ENCODE measurements around the gene ZNF511. TPM values are rescaled to one million over a fixed set of nuclear protein-coding genes. Genes with fewer than 3 reads are reported as not detected.

Gene ZNF511
- total RNA-seq, 1 donor from 2014 or later: 40.5 TPM

GRCh38 chr10:133344236-133344635, 35.5 kb downstream of the ZNF511 start:
- Histone ChIP-seq H3K9me3 (replicated peaks) (no peaks in the 10 kb centered on the region), H3K4me1 (no peaks in the 10 kb centered on the region), H3K36me3 (no peaks in the 10 kb centered on the region), H3K27ac (replicated peaks) (no peak overlapping the region), H3K4me3 (no peak overlapping the region), H3K27me3 (ENCODE audit: low read depth) (peaks cover 97% of the 10 kb centered on the region)
- intact Hi-C loops (cut with micrococcal nuclease): no loop called here
- no peak for DNase-seq
- no peak for TF ChIP-seq CTCF (IDR thresholded peaks at IDR 0.05; ENCODE audit: borderline replicate concordance)

GRCh38 chr10:133346413-133346812, 37.7 kb downstream of the ZNF511 start:
- Histone ChIP-seq H3K36me3 (no peaks in the 10 kb centered on the region), H3K4me3 (no peak overlapping the region), H3K27me3 (ENCODE audit: low read depth) (peaks cover 85% of the 10 kb centered on the region), H3K27ac (replicated peaks) (no peak overlapping the region), H3K9me3 (replicated peaks) (no peaks in the 10 kb centered on the region), H3K4me1 (no peaks in the 10 kb centered on the region)
- intact Hi-C loops (cut with micrococcal nuclease): no loop called here
- TF ChIP-seq CTCF (IDR thresholded peaks at IDR 0.05; ENCODE audit: borderline replicate concordance): no peak
- no peak for DNase-seq

GRCh38 chr10:133347710-133348517, 39.2 kb downstream of the ZNF511 start:
- Histone ChIP-seq H3K4me1 (no peaks in the 10 kb centered on the region), H3K9me3 (replicated peaks) (no peaks in the 10 kb centered on the region), H3K4me3 (no peak overlapping the region), H3K27ac (replicated peaks) (no peak overlapping the region), H3K36me3 (no peaks in the 10 kb centered on the region), H3K27me3 (ENCODE audit: low read depth) (peaks cover 70% of the 10 kb centered on the region)
- no peak for TF ChIP-seq CTCF (IDR thresholded peaks at IDR 0.05; ENCODE audit: borderline replicate concordance)
- no peak for DNase-seq
- intact Hi-C loops (cut with micrococcal nuclease): no loop called here

- H3K27me3 ChIP-seq (ENCODE audit: low read depth): peaks cover 60% of the 10 kb centered on the region
- TF ChIP-seq CTCF (IDR thresholded peaks at IDR 0.05; ENCODE audit: borderline replicate concordance): no peak
- no peak overlapping the region for H3K27ac ChIP-seq (replicated peaks)
- no peaks in the 10 kb centered on the region for H3K4me1 ChIP-seq
- DNase-seq: no peak
- no peaks in the 10 kb centered on the region for H3K36me3 ChIP-seq
- intact Hi-C loops (cut with micrococcal nuclease): no loop called here
- no peaks in the 10 kb centered on the region for H3K9me3 ChIP-seq (replicated peaks)
- no peak overlapping the region for H3K4me3 ChIP-seq
Measured at GRCh38 chr10:133349160-133349568, 40.5 kb downstream of the ZNF511 start.

GRCh38 chr10:133349577-133350011, 40.9 kb downstream of the ZNF511 start:
- no peak for TF ChIP-seq CTCF (IDR thresholded peaks at IDR 0.05; ENCODE audit: borderline replicate concordance)
- Histone ChIP-seq H3K4me1 (no peaks in the 10 kb centered on the region), H3K9me3 (replicated peaks) (no peaks in the 10 kb centered on the region), H3K36me3 (no peaks in the 10 kb centered on the region), H3K4me3 (no peak overlapping the region), H3K27ac (replicated peaks) (no peak overlapping the region), H3K27me3 (ENCODE audit: low read depth) (peaks cover 55% of the 10 kb centered on the region)
- DNase-seq: peak; percentile 12
- intact Hi-C loops (cut with micrococcal nuclease): no loop called here
